H1 (cell line): ENCODE measurements around the gene SGK1. TPM values are rescaled to one million over a fixed set of nuclear protein-coding genes. Genes with fewer than 3 reads are reported as not detected.
A peak's percentile ranks its signal among the peaks of the same experiment; 100 is the strongest.

Experiments
- CTCF ChIA-PET: fragments of 300-600 bp; sonication (Branson Sonifier 250); formaldehyde crosslinking; loops from one replicate; lab custom pipeline; 2021; ENCODE audit not compliant: partially characterized antibody; lab: Charles Lee
- POLR2A ChIA-PET: fragments of 300-600 bp; sonication (Branson Sonifier 250); formaldehyde crosslinking; loops from one replicate; lab custom pipeline; 2021; ENCODE audit warnings: inconsistent platforms; ENCODE audit not compliant: partially characterized antibody; lab: Charles Lee
- DNase-seq, 2 experiments: peaks; one replicate each; pipeline versions ENCODE4 v3.0.0 to v3.0.0-alpha.2; 2010 to 2022; ENCODE audit warnings: low spot score in 2 of 2, low read depth in 1 of 2, mixed read lengths in 1 of 2
- FAIRE-seq: peaks from 2 replicates; lab custom pipeline; 2011; peaks lifted over from hg19 to GRCh38; lab: Jason Lieb, UNC
- H2AFZ ChIP-seq: 2 replicates; pipeline ENCODE4 v1.8.1; 2012; ENCODE audit warnings: low read length, inconsistent platforms
- H2AK5ac ChIP-seq: 2 replicates; pipeline ENCODE4 v1.6.1; 2013; ENCODE audit warnings: low read depth, low read length
- H2BK120ac ChIP-seq: replicated peaks from 2 replicates; pipeline ENCODE3; 2013; ENCODE audit warnings: low read depth, low read length, inconsistent platforms
- H2BK12ac ChIP-seq: 2 replicates; pipeline ENCODE4 v1.6.1; 2013; ENCODE audit warnings: low read depth, low read length
- H2BK15ac ChIP-seq: 2 replicates; pipeline ENCODE4 v1.6.1; 2013; ENCODE audit warnings: low read length
- H2BK20ac ChIP-seq: 2 replicates; pipeline ENCODE4 v1.6.1; 2013; ENCODE audit warnings: low read length
- H2BK5ac ChIP-seq: 2 replicates; pipeline ENCODE4 v1.6.1; 2013; ENCODE audit warnings: low read depth, low read length
- H3K14ac ChIP-seq: 2 replicates; pipeline ENCODE4 v1.6.1; 2013; ENCODE audit warnings: inconsistent platforms; ENCODE audit not compliant: insufficient read length
- H3K18ac ChIP-seq: 2 replicates; pipeline ENCODE4 v1.6.1; 2013; ENCODE audit warnings: low read length; ENCODE audit errors: extremely low read depth
- H3K23ac ChIP-seq: 2 replicates; pipeline ENCODE4 v1.6.1; 2013; ENCODE audit warnings: inconsistent platforms; ENCODE audit not compliant: insufficient read length
- H3K23me2 ChIP-seq: 2 replicates; pipeline ENCODE4 v1.6.1; 2013; ENCODE audit warnings: low read depth, low read length
- H3K27ac ChIP-seq: 2 replicates; pipeline ENCODE4 v1.6.1; 2011; ENCODE audit warnings: low read depth, low read length, inconsistent platforms
- H3K27me3 ChIP-seq, 4 experiments: replicated peaks in 1 of 4; 1 replicate in 1 of 4; 2 replicates in 3 of 4; pipeline versions ENCODE4 v1.6.1 to v1.8.1; 2011 to 2013; ENCODE audit warnings: low read length in 3 of 4, mild to moderate bottlenecking in 3 of 4, inconsistent platforms in 2 of 4, mixed read lengths in 2 of 4, moderate library complexity in 1 of 4; ENCODE audit not compliant: control insufficient read depth in 3 of 4, insufficient read depth in 3 of 4; ENCODE audit errors: extremely low read depth in 1 of 4
- H3K36me3 ChIP-seq, 4 experiments: 2 replicates each; pipeline versions ENCODE4 v1.6.1 to v1.8.1; 2011 to 2013; ENCODE audit warnings: mild to moderate bottlenecking in 4 of 4, low read length in 3 of 4, moderate library complexity in 2 of 4, control low read depth in 1 of 4, inconsistent platforms in 1 of 4; ENCODE audit not compliant: insufficient read depth in 4 of 4, control insufficient read depth in 2 of 4
- H3K4ac ChIP-seq: replicated peaks from 2 replicates; pipeline ENCODE3; 2013; ENCODE audit warnings: low read length, low read depth, mixed read lengths, inconsistent platforms; ENCODE audit not compliant: insufficient read length
- H3K4me1 ChIP-seq, 4 experiments: replicated peaks in 1 of 4; 1 replicate in 1 of 4; 2 replicates in 3 of 4; pipeline versions ENCODE4 v1.6.1 to v1.8.1; 2011 to 2013; ENCODE audit warnings: low read length in 3 of 4, inconsistent platforms in 2 of 4, mixed read lengths in 1 of 4; ENCODE audit not compliant: insufficient read depth in 4 of 4, control insufficient read depth in 3 of 4
- H3K4me2 ChIP-seq, 2 experiments: 2 replicates each; pipeline versions ENCODE4 v1.6.1 to v1.8.1; 2011 to 2013; ENCODE audit warnings: low read depth in 2 of 2, low read length in 2 of 2, control low read depth in 1 of 2, inconsistent platforms in 1 of 2, mild to moderate bottlenecking in 1 of 2; ENCODE audit not compliant: insufficient read depth in 1 of 2
- H3K4me3 ChIP-seq, 4 experiments: fragments of 200-600, 300-600 bp in 1 of 4; sonication (generic), shearing (Covaris generic), sonication (Bioruptor Twin) in 1 of 4; 2 replicates each; pipeline versions ENCODE4 v1.5.1 to v1.8.1; 2011 to 2016; ENCODE audit warnings: low read length in 4 of 4, low read depth in 3 of 4, control low read depth in 2 of 4, inconsistent platforms in 2 of 4, mild to moderate bottlenecking in 2 of 4, mixed read lengths in 1 of 4, moderate library complexity in 1 of 4; ENCODE audit not compliant: insufficient read depth in 2 of 4; ENCODE audit errors: extremely low read depth in 1 of 4
- H3K56ac ChIP-seq: replicated peaks from 2 replicates; pipeline ENCODE3; 2013; ENCODE audit warnings: low read depth, mild to moderate bottlenecking, mixed read lengths, low read length, inconsistent platforms; ENCODE audit not compliant: insufficient read length
- H3K79me1 ChIP-seq: 2 replicates; pipeline ENCODE4 v1.6.1; 2013; ENCODE audit warnings: low read depth, low read length, control low read depth
- H3K79me2 ChIP-seq, 2 experiments: 2 replicates each; pipeline versions ENCODE4 v1.6.1 to v1.8.1; 2012 to 2013; ENCODE audit warnings: low read length in 2 of 2, mild to moderate bottlenecking in 2 of 2, inconsistent platforms in 1 of 2; ENCODE audit not compliant: insufficient read depth in 2 of 2, control insufficient read depth in 1 of 2
- H3K9ac ChIP-seq, 4 experiments: replicated peaks in 1 of 4; 1 replicate in 1 of 4; 2 replicates in 3 of 4; pipeline versions ENCODE4 v1.6.1 to v1.8.1; 2011 to 2013; ENCODE audit warnings: low read depth in 3 of 4, low read length in 3 of 4, control low read depth in 2 of 4, mild to moderate bottlenecking in 2 of 4, moderate library complexity in 2 of 4, inconsistent platforms in 1 of 4; ENCODE audit errors: extremely low read depth in 1 of 4
- H3K9me3 ChIP-seq, 2 experiments: 2 replicates each; pipeline versions ENCODE4 v1.6.1 to v1.8.1; 2012 to 2013; ENCODE audit warnings: mild to moderate bottlenecking in 2 of 2, moderate library complexity in 2 of 2, control low read depth in 1 of 2, inconsistent platforms in 1 of 2, low read depth in 1 of 2, low read length in 1 of 2, mixed read lengths in 1 of 2; ENCODE audit not compliant: insufficient read depth in 2 of 2
- H4K20me1 ChIP-seq, 2 experiments: replicated peaks in 1 of 2; 2 replicates each; pipeline versions ENCODE3 to v1.8.1; 2011 to 2013; ENCODE audit warnings: inconsistent platforms in 2 of 2, low read length in 2 of 2, mild to moderate bottlenecking in 1 of 2; ENCODE audit not compliant: insufficient read depth in 2 of 2, control insufficient read depth in 1 of 2
- H4K5ac ChIP-seq: 2 replicates; pipeline ENCODE4 v1.6.1; 2013; ENCODE audit warnings: low read length, low read depth, mixed read lengths, inconsistent platforms; ENCODE audit not compliant: insufficient read length
- H4K8ac ChIP-seq: 2 replicates; pipeline ENCODE4 v1.8.0; 2013; ENCODE audit warnings: mild to moderate bottlenecking, moderate library complexity, low read length, inconsistent platforms; ENCODE audit not compliant: insufficient read depth; ENCODE audit errors: extremely low read depth
- H4K91ac ChIP-seq: replicated peaks from 2 replicates; pipeline ENCODE3; 2013; ENCODE audit warnings: low read length, mixed read lengths, inconsistent platforms; ENCODE audit not compliant: insufficient read length
- BACH1 ChIP-seq: IDR thresholded peaks from 2 replicates; pipeline ENCODE4 v1.6.1; 2012; ENCODE audit warnings: low read length, improper control_type of control experiment
- KDM1A ChIP-seq: fragments of 200-600, 300-600 bp; sonication (generic); IDR thresholded peaks from 2 replicates; pipeline ENCODE4 v1.7.1; 2016; ENCODE audit warnings: mild to moderate bottlenecking, low read length, borderline replicate concordance
- WGBS, 2 experiments: shearing (Covaris generic) in 1 of 2; methylation state at CpG; one replicate each; pipeline versions ENCODE4 v1.1.6 to v1.1.7; 2013 to 2015; ENCODE audit warnings: low lambda C conversion rate in 2 of 2, mixed read lengths in 2 of 2, inconsistent platforms in 1 of 2, low coverage in 1 of 2, missing lambda C conversion rate in 1 of 2; ENCODE audit not compliant: insufficient replicate concordance in 2 of 2, insufficient coverage in 1 of 2, insufficient read length in 1 of 2; ENCODE audit errors: extremely low coverage in 1 of 2, missing lambda C conversion rate in 1 of 2; 5-methylcytosine and 5-hydroxymethylcytosine counted together
- polyA plus RNA-seq, 7 experiments: library from polyadenylated mRNA; depleted of rRNA in 3 of 7; stranded (reverse) in 5 of 7; unstranded in 2 of 7; fragments of >200 nt in 5 of 7; fragments of 200-250 nt in 2 of 7; gene quantifications; 1 replicate in 5 of 7; 2 replicates in 1 of 7; 4 replicates in 1 of 7; pipeline versions ENCODE4 v1.2.1 to v1.2.3, GENCODE V29; 2011 to 2013; ENCODE audit warnings: missing spikeins in 2 of 7, mixed read lengths in 2 of 7
- total RNA-seq: library from RNA; stranded (reverse); fragmentation: NEBNext Ultra II Directional; extraction: Animal tissue kit (Norgen Biotek cat#: 25700); gene quantifications from 2 replicates; pipeline ENCODE4 v1.2.1, GENCODE V29; 2021

Gene SGK1
- total and polyA plus RNA-seq, 2 of the 8 experiments (the other 6 are each of a cell fraction or from before 2014, with no cell fraction given), result 14.5 to 18.4 TPM

GRCh38 chr6:134162932-134163331, 155.0 kb downstream of the SGK1 start:
- H3K56ac ChIP-seq, result no peak overlapping the region
- TF ChIP-seq BACH1 (no peak), KDM1A (peak; percentile 30; the same call in 1 of the 2 replicates)
- H3K27ac ChIP-seq, result no peak overlapping the region
- POLR2A ChIA-PET, result no interaction called here
- H4K5ac ChIP-seq, result no peak overlapping the region
- H2AK5ac ChIP-seq, result no peak overlapping the region
- H4K20me1 ChIP-seq, result no peaks in the 10 kb centered on the region
- H3K79me1 ChIP-seq, result no peaks in the 10 kb centered on the region
- H4K8ac ChIP-seq, result no peak overlapping the region
- no peak overlapping the region for H2BK5ac ChIP-seq
- 88% methylated on average over 3 of the region's 3 CpGs; no CpG with 5 or more reads in 1 of the 2 experiments for WGBS, 2 experiments
- FAIRE-seq (no peak), DNase-seq (no peak)
- peaks cover 0 to 3% (median 3%) of the 10 kb centered on the region in 4 experiments; a peak in 4 of 7 replicates for H3K4me1 ChIP-seq
- H3K27me3 ChIP-seq, result no peaks in the 10 kb centered on the region
- no peak overlapping the region for H3K4ac ChIP-seq
- H3K9ac ChIP-seq, result no peak overlapping the region
- H4K91ac ChIP-seq, result no peak overlapping the region
- no peak overlapping the region for H3K23ac ChIP-seq
- H2BK120ac ChIP-seq, result no peak overlapping the region
- CTCF ChIA-PET, result interaction anchor here (0.6 kb wide), 1 partner anchor 1053 kb away, joined by 3 read pairs; no protein-coding TSS in a partner anchor
- H2AFZ ChIP-seq, result no peak overlapping the region
- H2BK12ac ChIP-seq, result no peak overlapping the region
- H3K14ac ChIP-seq, result no peak overlapping the region
- peaks cover 0 to 3% of the 10 kb centered on the region in 2 experiments; a peak in 1 of 4 replicates for H3K9me3 ChIP-seq
- H2BK20ac ChIP-seq, result 0 out of 2 replicates have a peak overlapping the region, but pooled peaks have one; percentile 75
- H3K79me2 ChIP-seq, result no peaks in the 10 kb centered on the region
- H3K4me2 ChIP-seq, result no peak overlapping the region
- 0 out of 2 replicates have a peak overlapping the region, but pooled peaks have one; percentile 6 for H3K18ac ChIP-seq
- H3K4me3 ChIP-seq, result no peak overlapping the region
- peaks cover 0 to 2% (median 0%) of the 10 kb centered on the region in 4 experiments; a peak in 1 of 8 replicates for H3K36me3 ChIP-seq
- H3K23me2 ChIP-seq, result no peaks in the 10 kb centered on the region
- H2BK15ac ChIP-seq, result no peak overlapping the region
